GM21528 (cell line): ENCODE results near the gene VTI1B.
"Not testable (repeated sequence)": the region's sequence is repeated elsewhere in the genome, so short reads cannot be mapped to it uniquely, and the experiment has no call there.

Experiments
- ATAC-seq: cut with Tn5 transposase; IDR thresholded peaks from one replicate; pipeline ENCODE4 v1.9.1; 2021; ENCODE audit warnings: mild to moderate bottlenecking, moderate library complexity; ENCODE audit not compliant: unreplicated experiment, low FRiP score

The VTI1B gene

DNA sequence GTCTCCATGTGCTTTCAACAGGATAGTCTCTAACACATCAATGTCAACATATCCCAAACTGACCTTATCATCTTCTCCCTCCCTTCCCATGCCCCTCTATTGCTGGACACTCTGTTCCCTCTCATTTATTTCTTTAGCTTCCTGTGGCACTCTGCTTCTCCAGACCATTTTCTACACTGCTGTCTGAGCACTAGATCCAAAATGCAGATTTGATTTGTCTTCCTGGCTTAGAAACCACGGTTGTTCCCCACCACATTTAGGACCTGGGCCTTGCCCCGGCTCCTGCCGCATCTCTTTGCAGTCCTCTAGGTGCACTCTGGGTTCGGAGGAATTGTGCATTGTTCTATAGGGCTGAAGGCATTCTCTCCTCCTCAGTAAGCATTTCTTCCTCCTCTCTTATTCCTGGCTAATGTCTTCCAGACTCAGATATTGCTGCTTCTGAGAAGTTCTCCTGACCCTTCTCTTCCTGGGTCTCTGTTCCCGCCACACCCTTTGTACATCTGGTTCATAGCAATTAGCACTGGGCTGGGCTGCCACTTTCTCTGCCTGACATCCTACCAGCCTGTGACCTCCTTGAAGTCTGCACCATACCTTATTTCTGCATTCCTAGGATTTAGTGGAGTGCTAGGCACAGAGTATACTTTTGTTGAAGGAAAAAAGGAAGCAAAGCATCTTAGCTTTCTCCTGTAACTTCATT lies 40.8 kb downstream of the VTI1B start:
- no peak for ATAC-seq

DNA sequence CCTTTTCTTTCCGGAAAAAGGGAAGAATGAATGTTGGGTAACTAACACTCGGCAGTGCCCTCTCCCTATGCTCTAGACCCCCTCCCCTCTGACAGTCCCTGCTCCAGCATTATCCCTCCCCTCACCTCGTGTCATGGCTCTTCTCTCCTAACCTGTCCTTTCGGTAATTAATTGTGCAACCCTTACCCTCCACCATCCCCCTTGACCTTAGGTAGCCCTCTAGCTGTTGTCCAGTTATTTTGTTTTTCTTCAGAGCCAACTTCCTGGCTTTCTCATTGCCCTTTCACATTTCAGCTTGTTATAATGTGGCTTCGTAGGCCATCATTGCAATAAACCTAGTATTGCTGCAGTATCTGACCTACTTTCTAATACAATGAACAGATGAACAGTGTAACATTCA lies 43.5 kb downstream of the VTI1B start:
- no peak for ATAC-seq

DNA sequence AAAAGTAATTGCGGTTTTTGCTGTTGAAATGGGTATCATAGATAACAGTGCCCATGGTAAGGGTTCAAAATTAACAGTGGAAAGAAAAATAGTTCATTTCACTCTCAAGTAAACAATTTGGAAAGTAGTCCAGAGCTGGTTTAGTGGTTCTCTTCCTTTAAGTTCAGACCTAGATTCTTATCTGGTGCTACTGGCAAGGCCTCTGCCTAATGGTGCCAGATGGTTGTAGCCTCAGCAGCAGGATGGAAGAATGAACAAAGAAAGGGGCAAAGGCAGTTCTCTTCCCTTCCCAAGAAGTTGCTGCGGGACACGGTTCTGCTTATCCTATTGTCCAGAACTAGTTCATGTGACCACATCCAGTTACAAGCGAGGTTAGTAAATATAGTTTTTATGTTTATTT lies 44.2 kb downstream of the VTI1B start:
- ATAC-seq: no peak

DNA sequence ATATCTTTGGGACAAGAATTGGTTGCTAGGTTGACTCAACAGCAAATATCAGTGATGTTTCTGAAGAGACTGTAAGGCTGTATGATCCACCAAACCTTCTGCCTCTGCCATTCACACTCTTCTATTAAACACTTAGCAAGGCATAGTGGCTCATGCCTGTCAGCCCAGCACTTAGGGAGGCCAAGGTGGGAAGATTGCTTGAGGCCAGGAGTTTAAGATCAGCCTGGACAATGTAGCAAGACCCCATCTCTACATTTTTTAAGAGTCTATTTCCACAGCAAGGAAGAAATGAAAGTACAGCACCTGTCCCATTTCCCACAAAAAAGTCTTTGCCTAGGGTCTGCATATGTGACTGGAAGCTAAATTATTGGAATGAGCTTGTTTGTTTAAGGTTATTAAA lies 46.9 kb downstream of the VTI1B start:
- ATAC-seq: no peak

DNA sequence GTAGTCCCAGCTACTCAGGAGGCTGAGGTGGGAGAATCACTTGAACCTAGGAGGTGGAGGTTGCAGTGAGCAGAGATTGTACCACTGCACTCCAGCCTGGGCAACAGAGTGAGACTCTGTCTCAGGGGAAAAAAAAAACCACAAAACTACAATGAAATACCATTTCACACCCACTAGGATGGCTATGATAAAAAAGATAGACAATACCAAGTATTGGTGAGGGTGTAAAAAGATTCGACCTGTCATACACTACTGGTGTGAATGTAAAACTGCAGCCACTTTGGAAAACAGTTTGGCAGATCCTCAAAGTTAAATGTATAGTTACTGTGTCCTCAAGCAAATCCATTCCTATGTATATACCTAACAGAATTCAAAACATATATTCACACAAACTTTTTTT lies 48.3 kb downstream of the VTI1B start:
- ATAC-seq: not testable (repeated sequence)

DNA sequence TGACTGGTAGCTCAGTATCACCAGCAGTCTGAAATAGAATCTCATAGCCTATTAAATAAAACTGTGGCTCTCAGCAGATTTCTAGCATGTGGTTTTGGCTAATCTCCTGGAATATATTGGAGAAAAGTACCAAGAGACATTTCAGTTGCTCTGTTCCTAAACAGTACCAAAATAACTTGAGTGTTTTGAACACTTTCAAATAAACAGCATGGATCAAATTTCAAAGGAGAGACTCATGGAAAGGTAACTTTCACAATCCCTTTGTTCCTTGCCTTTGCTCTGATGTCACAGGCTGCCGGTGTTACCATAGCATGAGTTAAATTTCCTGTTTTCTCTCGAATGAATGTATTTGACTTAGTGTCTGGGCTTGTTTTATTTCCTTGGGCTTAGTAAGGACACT lies 51.3 kb downstream of the VTI1B start:
- ATAC-seq: no peak

DNA sequence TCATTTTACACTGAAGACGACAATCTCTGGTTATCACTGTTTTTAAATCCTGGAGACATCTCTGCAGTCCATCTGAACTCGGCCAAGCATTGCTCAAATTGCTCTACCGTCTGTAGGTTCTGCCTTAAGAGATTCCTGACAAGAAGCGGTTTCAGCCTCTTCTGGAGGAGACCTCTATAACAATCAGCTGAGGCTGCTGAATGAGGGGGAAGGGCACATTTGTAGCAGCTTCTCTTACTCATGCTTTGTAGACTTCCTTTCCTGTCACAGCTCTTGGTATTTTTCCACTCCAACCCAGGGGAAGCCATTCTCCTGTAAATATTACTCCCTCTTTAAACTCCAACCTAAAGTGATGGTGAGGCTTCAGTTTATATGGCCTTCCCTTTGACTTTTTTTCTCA lies 51.8 kb downstream of the VTI1B start:
- no peak for ATAC-seq

DNA sequence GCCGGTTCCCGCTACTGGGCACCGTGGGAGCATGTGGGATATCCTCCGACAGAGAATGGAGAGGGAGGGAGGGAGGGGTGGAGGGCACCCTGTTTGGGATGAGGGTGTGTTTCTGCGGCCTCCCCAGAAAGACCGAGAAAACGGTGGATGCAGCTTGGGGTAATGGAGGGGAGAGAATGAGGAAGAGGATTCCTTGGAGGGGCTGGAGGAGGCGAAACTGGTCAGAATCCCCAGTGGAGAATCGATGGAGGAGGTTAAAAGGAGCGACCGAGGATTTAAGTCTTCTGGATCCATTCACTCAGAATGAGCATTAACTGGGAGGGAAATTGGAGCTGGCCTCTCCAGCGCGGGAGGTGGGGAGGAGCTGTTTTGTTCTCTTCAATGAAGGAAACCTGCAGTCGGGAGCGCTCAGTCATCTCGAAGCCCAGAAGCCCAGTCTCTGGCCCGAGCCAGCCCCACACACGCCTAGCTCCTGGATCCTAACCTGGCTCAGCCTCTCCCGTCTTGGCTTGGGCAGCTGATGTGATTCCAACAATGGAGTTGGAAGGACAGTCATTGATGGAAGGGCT lies 54.1 kb downstream of the VTI1B start:
- no peak for ATAC-seq

DNA sequence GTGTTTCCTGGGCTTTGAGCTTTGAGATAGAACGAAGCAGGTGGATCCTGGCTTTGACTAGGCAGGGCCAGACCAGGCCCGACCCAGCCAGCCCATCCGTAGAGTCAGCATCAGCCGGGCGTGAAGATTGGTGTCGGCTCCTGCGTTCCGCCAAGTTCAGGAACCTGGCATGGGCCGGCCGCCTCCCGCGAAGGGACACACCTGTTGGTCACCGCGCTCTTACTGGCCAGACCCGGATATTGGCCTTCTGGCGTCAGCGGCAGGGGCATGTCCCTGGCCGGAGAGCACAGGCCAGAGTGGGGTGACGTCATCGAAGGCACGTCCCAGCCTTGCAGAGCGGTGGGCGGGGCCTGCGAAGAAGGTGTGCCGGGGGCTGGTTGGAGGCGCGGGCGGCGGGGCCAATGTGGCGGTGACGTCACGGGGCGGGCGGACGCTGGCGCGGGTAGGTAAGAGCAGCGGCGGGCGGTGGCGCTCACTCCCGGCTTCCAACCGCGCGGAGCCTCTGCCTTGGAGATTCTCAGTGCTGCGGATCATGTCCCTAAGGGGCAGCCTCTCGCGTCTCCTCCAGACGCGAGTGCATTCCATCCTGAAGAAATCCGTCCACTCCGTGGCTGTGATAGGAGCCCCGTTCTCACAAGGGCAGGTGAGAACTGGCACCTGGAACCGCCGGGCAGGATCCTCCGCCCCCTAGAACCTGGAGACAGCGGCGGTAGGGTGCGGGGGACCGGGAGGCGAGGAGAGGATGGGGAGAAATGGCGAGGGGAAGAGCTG lies 54.8 kb downstream of the VTI1B start, which contains the start of gene ARG2:
ARG2 (plus strand) TSS at position 475 of the 771 bp plus-strand sequence; CDS start at position 533, 58 bp downstream.
- peak; percentile 94 for ATAC-seq

DNA sequence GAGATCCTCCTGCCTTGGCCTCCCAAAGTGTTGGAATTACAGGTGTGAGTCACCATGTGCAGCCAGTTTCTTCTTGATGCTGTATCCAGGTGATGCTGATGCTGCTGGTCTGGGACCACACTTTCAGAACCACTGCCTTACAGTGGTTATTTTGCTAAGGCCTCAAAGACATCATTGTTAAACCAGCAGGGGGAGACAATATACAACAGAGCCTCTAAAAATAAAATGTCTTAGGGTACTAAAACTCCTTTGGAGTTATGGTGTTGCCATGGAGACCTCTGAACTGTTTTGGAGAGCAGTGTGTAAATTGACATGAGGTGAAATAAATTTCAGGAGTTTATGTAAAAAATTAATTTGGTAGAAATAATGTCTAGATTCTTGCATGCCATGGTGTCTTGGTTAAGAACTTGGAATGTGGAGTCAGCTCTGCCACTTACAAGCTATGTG lies 55.8 kb downstream of the VTI1B start:
- no peak for ATAC-seq

DNA sequence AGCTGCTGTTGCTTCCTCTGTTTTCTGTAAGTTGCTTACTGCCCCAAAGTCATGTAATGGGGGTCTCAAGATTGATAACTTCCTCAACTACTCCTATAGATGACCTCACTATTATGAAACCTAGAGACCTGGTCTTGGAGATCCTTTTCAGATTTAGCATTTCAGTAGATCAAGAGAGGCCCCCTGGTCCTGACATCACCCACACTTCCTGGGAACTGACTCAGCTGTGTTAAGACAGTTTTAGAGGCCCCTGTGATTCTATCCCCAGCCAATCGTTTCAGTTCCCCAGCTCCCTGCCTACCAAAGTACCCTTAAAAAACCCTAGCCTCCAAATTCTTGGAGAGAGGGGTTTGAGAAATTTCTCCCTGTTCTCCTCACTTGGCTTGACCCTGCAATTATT lies 63.9 kb downstream of the VTI1B start:
- ATAC-seq: no peak

DNA sequence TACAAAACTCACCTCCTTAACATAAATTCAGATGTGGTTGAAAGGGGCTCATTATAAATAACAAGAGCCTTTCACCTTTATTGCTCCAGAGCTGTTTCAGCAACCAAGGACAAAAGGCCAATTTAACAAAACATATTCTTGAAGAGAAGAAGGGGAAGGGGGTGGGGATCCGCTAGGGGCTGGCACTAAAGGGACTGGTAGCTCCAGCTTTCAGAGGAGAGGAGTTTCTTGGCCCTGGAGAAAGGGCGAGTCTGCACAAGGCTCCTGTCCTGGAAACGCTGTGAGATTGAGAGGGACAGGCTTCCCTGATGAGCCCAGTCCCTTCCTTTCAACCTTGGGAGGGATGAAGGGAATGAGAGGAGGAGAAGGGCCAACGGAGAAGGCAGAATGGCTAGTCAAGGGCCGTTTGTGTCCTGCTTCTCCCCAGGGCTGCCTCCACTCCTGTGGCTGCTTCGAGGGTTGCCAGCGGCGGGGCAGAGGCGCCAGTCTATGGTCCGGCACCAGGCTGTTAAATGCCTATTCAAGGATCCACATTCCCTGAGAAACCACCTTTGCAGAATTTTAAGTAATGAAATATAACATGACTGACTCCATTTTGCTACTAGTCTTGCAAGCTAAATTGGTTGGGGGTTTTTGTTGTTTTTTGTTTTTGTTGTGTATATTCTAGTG lies 64.7 kb downstream of the VTI1B start:
- ATAC-seq: no peak

DNA sequence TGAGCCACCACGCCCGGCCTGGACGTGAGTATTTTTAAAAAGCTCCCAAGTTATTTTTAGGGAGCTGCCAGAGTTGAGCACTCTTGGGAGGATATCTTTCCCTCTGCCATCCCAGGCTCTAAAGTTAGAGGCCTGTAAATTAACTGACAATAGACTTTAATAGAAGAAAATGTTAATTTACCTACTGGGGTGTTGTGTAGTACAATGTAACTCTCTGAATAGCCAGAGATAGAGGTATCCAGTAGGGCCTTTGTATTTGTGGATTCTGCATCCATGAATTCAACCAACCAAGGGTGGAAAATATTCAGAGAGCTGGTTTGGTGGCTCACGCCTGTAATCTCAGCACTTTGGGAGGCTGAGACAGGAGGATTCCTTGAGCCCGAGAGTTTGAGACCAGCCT lies 66.8 kb downstream of the VTI1B start:
- ATAC-seq: no peak

DNA sequence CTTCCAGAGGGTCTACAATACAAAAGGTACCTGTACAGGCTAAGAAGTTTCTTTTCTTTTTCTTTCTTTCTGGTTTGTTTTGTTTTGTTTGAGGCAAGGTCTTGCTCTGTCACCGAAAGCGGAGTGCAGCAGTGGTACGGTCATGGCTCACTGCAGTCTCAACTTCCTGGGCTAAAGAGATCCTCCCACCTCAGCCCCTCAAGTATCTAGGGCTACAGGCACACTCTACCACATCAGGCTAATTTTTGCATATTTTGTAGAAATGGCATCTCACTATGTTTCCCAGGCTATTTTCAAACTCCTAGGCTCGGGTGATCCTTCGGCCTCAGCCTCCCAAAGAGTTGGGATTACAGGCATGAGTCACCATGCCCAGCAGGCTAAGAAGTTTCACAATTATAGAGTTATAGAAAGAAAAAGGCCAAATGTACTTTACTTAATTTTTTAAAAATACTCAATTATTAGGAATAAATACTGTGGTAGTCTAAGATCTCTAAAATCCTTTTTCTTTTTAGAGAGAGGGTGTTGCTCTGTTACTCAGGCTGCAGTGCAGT lies 71.4 kb downstream of the VTI1B start:
- ATAC-seq: peak; percentile 58

DNA sequence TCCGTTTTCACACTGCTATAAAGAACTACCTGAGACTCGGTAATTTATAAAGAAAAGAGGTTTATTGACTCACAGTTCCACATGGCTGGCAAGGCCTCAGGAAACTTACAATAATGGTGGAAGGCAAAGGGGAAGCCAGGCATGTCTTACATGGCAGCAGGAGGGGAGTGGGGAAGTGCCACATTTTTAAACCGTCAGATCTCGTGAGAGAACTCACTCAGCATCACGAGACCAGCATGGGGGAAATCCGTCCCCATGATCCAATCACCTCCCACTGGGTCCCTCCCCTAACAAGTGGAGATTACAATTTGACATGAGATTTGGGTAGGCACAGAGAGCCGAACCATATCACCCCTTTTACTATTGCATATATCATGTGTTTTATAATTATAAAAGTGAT lies 72.4 kb downstream of the VTI1B start:
- no peak for ATAC-seq

DNA sequence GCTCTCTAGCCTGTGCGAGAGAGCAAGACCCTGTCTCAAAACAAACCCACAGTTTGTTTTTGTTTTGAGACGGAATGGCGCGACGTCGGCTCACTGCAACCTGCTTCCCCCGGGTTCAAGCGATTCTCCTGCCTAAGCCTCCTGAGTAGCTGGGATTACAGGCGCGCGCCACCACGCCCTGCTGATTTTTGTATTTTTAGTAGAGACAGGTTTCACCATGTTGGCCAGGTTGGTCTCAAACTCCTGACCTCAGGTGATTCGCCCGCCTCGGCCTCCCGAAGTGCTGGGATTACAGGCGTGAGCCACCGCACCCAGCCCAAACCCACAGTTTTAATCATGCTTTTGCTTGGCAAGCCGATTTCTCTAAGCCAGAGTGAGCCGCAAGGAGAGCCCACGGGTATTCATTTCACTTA lies 73.9 kb downstream of the VTI1B start:
- not testable (repeated sequence) for ATAC-seq

DNA sequence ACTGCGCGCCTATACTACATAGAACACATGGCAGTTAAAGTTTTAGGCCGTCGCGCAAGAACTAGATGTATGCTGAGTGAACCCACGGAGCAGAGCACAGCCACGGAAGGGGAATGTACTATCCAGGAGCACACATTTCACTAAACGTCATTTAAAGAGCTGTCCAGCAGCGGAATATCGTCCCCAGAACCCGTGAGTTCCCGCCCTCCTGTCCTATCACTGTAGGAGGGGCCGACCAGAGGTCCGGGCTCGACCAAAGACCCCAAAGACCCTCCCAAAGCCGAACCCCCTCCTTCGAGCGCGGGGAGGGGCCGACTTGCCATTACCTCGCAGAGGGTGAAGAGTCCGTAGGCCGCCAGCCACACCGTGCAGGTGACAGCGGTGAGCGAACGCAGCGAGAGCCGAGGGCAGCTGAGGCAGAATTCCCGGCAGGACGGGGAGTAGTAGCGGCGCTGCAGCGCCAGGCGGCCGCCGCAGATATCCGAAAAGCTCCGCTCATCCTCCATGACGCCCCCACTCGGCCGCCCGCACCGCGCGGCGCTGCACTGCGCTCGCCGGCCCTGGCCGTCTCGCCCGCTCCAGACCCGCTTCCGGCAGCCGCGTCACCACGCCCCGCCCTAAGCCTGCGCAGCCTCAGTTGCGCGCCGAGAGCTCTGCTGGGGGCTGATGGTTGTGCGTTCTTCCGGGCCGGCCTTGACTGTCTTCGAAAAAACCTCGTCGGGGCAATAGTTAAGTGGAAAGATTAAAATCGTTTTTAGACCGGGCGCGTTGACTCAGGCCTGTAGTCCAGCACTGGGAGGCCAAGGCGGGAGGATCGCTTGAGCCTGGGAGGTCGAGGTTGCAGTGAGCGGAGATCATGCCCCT lies 74.5 kb downstream of the VTI1B start, which contains the start of gene PIGH:
PIGH (minus strand) TSS at position 571 of the 864 bp plus-strand sequence; CDS start at position 506, 65 bp downstream.
- ATAC-seq: peak; percentile 85
